Ramos (cell line): ENCODE results near the gene KIF3B.
"Not testable (repeated sequence)": the region's sequence is repeated elsewhere in the genome, so short reads cannot be mapped to it uniquely, and the experiment has no call there.

ENCODE experiments used
- in situ Hi-C: fragments of 300-500 bp; cut with MboI; formaldehyde crosslinking; loops from one replicate; pipeline ENCODE4 v1.14.3; 2022; ENCODE audit warnings: low sequenced_read_pairs; ENCODE audit not compliant: unreplicated experiment

Gene KIF3B

DNA sequence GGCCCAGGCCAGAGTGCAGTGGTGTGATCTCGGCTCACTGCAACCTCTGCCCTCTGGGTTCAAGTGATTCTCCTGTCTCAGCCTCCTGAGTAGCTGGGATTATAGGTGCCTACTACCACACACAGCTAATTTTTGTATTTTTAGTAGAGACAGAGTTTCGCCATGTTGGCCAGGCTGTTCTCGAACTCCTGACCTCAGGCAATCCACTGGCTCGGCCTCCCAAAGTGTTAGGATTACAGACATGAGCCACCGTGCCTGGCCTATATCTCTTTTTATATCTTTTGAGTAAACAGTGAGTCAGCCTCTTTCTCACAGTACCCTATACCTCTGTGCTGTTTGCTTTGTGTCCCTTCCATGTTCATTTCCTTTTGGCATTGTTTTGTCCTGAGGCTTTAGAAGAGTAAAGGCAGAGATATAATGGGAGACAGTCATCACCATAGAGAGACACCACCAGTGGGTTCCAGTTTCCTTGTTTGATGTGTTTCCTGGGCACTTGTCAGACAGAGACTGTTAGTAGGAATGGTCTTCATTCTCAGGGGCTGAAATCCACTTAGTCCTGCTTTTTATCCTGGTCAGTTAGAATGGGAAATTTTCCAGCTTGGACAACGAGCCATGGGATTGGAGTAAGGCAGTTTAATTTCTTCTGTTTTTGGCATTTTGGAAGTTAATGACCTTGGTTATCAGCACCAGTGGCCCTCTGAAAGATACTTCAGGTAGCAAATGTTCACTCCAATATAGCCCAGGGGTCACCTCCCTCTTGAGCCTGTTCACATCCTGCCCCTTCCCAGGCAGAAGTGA lies 48.5 kb downstream of the KIF3B start:
- in situ Hi-C loops, result no loop called here

DNA sequence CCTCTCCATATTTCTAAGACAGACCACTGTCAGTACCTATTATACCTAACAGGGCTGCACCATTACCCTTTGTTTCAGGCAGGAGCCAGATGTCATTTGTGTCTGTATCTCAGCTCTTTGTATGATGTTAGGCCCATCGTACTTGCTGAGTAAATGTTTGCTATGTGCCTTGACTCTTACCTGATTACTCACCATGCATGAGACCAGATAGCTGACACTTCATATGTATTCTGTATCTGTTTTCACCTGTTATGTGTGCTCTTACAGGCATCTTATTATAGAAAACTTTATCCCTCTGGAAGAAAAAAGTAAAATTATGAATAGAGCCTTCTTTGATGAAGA lies 49.0 kb downstream of the KIF3B start:
- in situ Hi-C loops, result no loop called here

DNA sequence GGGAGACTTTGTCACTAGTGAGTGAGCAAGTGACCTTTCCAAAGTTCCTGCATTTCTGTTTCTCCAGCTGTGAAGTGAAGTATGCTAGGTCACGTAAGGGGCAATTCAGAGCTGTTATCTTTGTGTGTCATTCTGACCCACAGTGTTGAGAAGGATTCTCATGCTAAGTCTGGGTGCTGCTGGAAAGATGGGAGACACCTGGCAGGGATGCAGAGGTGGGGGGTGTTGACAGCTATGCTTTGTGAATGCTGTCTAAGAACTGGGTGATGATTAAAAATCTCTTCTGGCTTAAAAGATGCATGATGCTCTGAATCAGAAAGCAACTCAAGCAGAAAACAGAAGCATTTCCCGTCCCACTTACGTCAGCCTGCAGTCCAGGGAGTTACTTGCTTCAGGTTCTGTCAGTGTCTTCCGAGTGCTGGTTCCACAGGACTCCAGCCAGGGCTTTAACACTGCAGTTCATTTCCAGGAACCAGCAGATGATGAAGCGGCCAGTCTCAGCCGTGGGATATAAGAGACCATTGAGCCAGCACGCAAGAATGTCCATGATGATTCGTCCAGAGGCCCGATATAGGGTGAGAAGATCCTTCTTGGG lies 49.7 kb downstream of the KIF3B start:
- in situ Hi-C loops, result no loop called here

DNA sequence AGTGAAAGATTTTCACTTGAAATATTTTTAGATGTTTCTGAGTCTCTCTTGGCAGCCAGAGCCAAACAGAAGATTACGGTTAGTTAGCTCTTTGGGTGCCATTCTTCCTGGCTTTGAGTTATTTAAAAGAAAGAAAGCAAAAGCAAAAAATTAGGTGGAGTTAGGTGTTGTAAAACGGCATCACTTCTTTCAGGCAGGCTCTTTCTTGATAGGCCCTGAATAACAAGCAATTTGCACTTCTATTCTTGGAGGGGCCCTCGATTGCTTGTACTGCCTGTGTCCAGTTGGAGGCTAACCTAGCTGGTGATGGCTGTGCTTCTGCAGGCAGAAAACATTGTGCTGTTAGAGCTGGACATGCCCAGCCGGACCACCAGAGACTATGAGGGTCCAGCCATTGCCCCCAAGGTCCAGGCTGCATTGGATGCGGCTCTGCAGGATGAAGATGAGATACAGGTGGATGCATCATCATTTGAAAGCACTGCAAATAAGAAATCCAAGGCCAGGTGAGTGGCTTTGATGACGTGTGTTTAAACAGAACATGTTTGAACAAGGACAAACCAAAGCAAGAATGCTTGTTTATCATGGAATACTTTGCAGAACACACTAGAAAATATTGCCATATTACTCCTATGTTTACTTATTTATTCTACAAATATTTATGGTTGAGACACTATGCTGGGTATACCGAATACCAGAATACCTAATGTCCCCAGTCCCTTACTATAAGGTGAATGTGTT lies 52.5 kb downstream of the KIF3B start:
- in situ Hi-C loops, result no loop called here

DNA sequence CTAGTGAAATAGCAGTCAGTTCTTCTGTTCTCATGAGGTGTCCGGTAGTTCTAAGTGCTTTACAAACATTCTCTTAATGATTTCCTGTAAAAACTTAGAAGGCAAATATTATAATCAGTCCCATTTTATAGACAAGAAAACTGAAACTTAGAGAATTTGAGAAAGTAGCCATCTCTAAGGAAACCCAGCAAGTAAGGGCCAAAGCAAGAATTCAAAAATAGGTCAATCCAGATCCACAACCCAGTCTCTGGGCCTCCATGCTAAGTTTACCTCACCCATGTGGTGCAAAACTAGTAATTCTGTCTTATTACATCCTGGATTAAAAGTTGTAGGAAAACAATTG lies 53.1 kb downstream of the KIF3B start:
- in situ Hi-C loops, result no loop called here

DNA sequence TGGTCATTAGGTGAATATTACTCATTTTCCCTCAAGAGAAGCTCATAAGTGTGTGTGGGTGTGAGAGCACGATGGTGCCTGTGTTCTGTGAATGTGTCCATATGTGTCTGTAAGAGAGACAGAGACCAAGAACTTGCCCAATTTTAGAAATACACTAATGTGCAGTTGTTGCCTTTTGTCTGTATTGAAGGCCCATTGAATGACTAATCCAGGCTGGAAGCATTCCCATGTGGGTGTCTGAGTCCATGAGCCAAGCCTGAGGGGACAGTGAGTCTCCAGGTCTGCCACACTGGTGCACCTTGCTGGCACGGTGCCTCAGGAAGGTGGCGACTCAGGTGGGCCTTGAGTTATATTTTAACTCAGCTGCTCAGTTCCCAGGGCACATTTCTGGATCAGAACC lies 55.2 kb downstream of the KIF3B start:
- in situ Hi-C loops, result no loop called here

DNA sequence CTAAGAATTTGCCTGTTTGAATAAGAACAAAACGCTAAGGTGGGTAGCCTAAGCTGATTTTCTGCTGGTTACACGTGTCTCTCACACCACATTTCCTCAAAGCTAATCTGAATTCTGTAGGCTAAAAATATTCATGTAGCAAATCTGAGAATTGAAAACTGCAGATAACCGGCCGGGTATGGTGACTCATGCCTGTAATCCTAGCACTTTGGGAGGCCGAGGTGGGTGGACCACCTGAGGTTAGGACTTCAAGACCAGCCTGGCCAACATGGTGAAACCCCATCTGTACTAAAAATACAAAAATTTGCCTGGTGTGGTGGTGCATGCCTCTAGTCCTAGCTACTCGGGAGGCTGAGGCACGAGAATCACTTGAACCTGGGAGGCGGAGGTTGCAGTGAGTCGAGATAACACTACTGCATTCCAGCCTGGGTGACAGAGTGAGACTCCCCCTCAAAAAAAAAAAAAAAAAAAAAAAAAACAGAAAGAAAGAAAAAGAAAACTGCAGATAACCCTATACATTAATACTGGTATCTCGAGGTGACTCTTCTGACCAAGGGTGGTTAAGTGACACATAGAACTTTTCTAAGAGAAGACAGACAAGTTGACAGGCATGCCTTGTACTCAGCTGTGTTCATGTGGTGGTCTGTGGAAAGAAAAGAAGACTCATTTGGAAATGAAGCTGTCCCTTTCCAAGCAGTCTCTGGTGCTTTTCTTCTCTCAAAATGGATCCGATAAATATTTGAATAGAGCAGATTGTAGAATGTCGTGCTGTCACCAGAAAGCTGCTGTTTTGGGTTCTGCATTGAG lies 55.9 kb downstream of the KIF3B start:
- in situ Hi-C loops, result no loop called here

DNA sequence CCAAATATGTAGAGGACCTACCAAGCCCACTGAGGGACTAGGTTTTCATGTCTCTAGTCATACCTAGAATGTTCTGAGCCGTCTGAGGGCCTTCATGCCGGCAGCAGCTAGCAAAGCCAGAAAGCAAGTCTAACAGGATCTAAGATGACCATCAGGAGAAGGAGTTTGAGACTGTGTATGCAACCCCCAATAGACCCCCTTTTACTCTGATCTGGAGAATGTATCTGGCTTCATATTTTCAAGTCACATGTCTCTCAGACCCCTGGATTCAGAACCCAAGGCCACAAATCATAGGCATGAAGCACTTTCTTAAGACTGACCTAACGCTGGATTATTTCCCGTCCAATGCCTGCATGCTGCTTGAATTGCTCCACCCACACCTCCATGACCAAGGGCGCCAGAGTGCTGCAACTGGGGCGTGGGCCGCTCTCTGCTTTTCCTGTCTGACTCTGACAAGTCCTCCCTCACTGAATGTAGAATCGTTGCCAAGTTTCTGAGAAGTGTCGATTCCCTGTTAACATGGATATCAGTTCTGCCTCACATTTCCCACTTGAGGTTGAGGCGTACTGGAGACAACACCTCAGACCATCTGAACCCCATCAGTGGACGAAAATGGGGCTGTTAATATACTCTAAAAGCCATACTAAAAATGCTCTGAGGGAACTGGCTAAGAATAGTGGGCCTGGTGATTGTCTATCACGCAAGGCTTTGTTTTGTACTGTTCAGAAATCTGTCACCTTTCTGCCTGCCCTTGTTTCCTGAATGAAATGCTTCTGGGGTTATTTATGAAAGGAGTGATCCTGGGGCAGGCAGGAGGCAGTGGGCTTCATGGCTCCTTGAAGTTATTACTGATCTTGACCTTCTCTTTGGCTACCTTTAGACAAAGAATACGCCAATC lies 56.8 kb downstream of the KIF3B start:
- in situ Hi-C loops, result no loop called here

DNA sequence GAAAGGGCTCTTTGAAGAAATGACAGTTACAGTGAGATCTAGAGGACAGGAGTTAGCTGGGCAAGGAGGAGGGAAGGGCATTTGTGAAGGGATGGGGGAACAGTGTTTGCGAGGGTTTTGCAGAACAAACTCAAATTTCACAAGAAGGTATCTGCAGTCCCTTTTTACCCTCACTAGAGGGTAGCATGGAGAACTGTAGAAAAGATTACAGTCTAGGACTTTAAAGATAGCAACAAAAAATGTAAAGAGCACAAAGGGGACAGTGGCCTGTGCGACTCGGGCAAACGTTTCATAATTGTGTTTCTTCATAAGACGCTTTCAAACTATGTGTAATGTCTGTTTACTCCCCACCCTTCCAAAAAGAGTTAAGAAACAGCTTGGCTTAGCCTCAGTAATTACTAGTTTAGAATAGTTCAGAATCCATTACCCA lies 59.5 kb downstream of the KIF3B start:
- in situ Hi-C loops, result no loop called here

DNA sequence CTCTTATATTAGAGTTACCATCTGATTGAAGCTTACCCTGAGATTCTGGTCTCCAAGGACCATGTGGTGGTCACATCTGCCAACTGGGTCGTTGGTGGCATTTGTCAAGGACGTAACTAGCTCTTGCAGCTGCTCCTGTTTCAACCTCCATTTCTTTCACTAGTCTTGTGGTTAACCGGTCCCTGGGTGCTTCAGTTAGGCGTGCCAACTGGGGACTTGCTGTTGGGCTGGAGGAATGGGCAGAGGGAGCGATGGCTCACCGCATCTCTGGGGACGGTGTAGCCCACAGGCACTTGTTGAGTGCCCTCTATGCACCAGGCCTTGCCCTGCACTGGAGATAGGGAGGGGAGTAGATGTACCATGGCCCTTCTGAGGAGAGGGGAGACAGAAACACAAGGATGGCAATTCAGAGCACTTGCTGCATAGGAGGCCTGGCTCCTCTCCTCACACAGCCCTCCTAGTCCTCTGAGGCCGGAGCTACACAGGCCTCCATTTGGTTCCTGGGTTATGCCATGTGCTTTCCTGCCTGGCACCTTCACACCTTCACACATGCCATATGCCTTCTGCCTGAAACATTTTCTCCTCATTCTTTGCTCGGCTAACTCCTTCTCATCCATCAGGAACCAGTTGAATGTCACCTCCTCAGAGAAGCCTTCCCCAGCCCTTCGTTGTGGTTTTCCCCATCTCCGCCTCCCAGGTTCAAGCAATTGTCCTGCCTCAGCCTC lies 60.6 kb downstream of the KIF3B start:
- in situ Hi-C loops, result no loop called here

DNA sequence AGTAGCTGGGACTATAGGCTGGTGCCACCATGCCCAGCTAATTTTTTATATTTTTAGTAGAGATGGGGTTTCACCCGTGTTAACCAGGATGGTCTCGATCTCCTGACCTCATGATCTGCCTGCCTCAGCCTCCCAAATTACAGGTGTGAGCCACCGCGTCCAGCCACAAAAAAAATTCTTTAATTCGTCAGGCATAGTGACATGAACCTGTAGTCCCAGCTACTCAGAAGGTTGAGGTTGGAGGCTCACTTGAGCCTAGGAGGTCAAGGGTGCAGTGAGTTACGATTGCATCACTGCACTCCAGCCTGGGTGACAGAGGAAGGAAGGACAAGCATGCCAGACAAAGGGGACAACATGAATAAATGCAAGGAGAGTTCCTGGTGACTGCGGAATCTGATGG lies 61.2 kb downstream of the KIF3B start:
- in situ Hi-C loops, result no loop called here

DNA sequence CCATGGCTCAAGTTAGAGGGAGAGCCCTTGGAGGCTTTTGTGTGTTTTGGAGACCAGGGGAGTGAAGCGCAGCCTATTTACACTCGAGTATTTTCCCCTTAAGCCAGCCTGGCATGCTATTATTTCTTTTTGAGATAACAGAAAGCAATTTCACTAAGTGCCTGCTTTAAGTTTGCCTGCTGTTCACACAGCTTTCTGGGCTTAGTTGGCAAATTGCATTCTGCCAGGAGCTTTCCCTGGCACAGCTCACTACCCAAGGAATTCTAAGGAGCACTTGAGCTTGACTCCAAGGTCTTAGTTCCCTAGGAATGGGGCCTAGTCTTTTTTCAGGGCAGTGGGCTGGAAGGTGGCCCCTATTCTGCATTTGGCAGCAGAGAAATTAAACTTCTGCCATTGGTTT lies 61.7 kb downstream of the KIF3B start:
- in situ Hi-C loops, result no loop called here

DNA sequence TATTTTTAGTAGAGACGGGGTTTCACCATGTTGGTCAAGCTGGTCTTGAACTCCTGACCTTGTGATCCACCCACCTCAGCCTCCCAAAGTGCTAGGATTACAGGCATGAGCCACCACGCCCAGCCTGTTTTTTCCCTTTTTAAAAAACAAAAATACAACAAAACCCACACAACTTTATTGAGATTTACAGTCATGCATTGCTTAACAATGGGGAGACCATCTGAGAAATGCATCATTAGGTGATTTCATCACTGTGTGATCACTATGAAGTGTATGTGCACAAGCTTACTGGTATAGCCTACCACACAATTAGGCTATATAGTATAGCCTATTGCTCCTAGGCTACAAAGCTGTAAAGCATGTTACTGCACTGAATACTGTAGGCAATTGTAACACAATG lies 63.6 kb downstream of the KIF3B start:
- in situ Hi-C loops, result not testable (repeated sequence)

DNA sequence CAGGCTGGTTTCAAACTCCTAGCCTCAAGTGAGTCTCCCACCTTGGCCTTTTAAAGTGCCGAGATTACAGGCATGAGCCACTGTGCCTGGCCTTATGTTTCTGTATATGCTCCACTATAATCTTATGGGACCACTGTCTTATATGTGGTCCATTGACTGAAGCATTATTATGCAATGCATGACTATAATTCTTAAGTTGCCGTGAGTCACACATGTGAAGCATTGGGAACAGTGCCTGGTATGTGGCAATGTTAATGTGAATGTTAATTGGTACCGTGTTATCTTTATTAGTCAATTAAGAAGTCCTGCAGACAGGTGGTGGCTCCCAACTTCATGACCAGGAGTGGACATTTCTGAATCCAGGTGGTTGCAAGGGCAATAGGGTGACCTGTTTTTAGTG lies 66.0 kb downstream of the KIF3B start:
- in situ Hi-C loops, result no loop called here

DNA sequence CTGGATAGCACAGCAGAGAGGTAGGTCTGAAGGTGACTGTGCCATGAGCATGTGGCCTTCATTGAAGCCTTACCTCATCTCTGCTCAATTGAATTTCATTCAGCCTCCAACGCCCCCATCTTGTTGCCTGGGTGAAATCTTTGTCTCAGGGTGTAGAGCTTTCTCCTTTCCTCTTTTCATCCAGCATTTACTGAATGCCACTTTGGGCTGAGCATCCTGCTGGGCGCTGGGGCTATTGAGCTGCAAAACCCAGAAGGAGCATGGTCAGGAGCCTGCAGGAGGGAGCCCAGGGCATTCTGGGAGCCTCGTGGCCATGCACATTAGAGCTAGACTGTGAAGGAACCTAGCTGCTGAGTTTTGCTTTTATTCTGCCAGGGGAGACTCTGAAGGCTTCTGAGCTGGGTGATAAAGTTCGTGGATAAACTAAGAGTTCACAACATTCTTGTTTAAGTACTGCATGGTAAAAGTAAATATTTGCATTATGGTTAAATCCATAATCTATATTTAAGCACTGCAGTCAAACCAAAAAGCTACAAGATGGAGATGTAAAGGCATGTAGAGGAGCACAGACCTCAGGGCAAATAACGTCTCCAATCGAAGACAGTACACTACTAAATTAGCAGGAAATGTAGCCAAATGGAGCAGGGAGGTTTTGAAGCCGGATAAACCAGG lies 67.5 kb downstream of the KIF3B start:
- in situ Hi-C loops, result no loop called here

DNA sequence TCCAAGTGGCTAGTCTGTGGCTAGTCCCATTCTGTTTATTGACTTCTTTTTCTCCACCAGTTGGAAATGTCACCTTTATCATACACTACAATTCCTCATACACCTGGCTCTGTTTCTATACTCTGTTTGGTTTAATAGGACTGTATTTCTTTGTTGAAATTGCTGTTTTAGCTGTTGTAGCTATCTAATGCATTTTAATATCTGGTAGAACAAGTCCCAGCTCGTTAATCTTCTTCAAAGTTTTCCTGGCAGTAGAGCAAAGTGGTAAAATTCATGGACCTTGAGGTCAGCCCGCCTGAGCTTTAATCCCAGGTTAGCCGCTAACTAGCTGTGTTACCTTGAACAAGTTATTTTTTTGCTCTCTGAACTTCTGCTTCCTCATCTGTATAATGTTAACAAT lies 70.8 kb downstream of the KIF3B start:
- in situ Hi-C loops, result no loop called here

DNA sequence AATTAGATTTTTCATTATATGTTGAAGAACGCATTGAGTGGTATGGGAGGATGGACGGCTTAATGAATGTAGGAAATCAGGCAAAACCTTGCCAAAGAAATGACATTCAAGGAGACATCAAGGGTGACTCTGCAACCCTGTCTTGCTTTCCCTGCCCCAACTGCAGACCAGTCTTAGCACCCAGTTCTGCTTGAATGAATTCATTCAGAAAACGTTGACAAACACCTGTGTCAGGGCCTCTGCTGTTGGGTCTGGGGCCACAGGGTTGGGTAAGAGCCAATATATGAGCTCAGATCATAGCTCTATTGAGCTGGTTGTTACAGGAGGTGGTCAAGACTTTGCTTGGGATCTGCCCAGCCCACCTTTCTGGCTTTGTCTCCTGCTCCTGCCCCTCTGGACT lies 73.0 kb downstream of the KIF3B start:
- in situ Hi-C loops, result no loop called here

DNA sequence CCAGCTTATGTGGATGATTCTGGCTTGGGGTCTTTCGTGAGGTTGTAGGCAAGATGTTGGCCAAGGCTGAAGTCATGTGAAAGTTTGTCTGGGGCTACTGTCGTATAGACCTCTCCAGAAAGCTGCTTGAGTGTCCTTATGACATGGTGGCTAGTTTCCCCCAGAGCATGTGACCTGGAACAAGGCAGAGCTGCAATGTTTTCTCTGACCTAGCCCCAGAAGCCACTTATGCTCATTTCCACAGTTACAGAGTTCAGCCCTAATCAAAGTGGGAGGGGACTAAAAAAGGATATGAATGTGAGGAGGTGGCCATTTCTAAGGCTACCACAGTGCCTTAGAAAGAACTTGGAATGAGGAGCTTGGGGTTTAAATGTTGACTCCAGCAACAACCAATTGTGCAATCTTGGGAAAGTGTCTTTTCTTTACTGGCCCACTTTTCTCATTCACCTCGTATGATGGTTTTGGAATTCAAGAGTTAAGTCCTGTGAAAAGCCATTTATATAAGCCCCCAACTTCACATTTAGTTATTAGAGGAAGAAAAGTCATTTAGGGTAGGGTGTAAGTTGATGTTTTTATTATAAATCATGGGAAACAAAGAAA lies 74.8 kb downstream of the KIF3B start:
- in situ Hi-C loops, result no loop called here
